CMK (cell line): ENCODE data around the gene TDRD9.

Experiments
- DNase-seq: peaks from one replicate; pipeline ENCODE4 v3.0.0-alpha.2; 2010; ENCODE audit warnings: low read depth

TDRD9 gene

GRCh38 chr14:104025534-104025933 is 97.3 kb downstream of the TDRD9 start:
- DNase-seq: no peak

GRCh38 chr14:104026024-104026423 is 97.8 kb downstream of the TDRD9 start:
- no peak for DNase-seq

DNA sequence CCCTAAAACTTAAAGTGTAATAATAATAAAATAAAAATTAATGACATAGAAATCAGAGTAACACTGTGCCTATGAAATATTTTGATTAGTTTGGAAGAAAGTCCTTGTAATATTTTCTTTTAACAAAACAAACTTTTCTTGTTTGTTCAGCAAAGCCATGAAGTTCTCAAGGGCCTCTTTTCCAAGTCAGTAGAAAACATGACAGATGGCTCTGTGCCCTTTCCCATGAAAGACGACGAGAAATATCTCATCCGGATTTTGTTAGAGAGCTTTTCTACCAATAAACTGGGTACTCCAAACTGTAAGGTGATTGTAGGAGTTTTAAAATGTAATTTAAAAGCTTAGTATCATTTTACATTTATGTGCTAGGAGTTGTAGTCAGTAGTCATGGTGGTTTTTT is 102.7 kb downstream of the TDRD9 start:
- no peak for DNase-seq

DNA sequence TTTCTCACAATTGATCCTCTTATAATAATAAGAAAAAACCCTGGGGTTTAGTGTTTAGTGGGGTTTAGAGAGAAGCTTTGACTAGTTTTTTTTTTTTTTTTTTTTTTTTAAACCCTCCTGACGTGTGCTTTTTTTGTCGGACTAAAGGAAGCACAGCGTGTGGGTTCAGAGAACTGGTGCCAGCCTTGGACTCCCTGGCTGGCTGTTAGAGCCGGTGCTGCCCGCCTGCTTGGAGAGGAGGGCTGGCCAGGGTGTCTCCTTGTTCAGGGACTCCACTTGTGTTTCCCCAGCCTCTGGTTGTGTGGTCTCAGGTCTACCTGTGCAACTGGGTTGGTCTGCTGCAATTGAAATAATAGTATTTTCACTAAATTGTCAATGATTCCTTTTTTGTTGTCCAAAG is 103.1 kb downstream of the TDRD9 start:
- no peak for DNase-seq

GRCh38 chr14:104034976-104035699 is 106.9 kb downstream of the TDRD9 start:
- DNase-seq: no peak

DNA sequence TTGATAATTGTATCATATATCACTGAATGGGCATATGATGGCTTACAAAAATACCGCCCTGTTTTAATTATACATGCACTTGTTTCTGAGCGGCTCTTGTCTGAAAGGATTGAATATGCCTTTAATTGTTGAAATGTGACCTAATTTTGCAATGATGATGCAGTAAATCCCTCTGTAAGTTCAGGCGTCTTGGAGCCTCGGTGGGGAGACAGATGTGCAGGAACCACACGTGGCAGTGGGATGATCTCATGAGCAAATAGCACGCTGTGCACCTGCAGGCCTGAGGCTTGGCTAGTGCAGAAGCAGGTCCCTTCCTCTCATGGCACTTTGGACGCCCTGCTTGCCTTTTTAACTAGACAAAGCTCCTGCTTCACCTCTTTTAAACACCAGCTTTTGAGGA is 108.0 kb downstream of the TDRD9 start:
- no peak for DNase-seq

DNA sequence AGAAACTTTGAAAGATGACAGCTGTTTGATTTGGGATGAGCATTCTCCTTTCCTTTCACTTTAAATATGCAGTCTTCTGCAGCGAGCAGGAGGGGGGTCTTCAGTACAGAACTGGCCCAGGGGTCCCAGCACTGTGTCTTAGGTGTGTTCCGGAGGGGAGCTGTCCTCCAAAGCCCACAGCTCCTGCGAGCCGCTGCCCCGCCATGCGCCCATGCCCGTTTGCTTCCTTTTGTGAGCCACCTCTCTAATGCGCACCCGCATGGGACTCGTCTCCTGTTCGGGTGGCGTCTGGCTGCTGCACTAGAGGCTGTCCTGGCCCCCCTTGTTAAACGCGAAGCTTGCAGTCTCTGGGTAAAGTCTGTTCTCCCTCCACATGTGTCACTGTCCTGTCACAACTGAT is 108.8 kb downstream of the TDRD9 start:
- no peak for DNase-seq

DNA sequence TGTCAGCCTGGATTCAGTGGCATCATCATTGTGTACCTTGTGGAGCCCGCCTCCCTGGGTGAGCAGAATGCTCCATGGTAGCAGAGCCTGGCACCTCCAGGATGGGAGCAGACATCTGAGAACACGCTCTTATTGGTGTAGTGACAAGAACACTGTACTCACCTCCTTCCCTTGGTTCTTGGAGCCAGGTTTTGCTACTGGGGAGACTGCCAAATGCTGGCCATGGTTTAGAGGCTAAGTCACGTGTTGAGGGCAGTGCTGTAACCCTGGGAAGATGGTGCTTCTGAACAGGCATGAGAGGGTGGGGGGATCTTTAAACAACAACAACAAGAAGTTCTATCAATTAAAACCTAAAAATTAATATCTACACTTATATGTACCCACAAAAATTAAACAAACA is 109.6 kb downstream of the TDRD9 start:
- no peak for DNase-seq

GRCh38 chr14:104039214-104039613 is 111.0 kb downstream of the TDRD9 start:
- DNase-seq: no peak

GRCh38 chr14:104040539-104040938 is 112.3 kb downstream of the TDRD9 start:
- no peak for DNase-seq

DNA sequence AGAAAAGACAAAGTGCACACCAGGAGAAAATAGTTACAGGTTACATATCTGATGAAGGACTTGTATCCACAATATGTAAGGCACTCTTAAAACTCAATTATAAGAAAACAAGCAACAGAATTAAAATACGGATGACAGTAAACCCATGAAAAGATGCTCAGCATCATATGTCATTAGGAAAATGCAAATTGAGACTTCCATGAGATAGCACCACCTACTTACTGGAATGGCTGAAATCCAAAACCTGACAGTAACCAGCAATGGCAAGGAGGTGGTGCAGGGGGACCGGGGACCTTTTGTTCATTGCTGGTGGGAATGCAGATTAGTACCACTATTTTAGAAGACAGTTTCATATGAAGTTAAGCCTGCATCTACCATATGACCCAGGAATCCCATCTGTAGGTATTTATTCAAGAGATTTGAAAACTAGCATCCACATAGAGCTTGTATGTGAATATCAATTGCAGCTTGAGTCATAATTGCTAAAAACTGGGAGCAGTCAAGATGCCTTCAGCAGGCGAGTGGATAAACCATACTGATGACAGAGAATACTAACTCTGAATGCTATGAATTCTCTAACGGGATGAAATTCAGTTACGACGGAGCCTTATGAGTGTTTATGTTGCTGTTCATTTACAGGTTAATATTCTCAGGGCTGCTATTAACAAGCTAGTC is 113.3 kb downstream of the TDRD9 start:
- DNase-seq: no peak

GRCh38 chr14:104044016-104044415 is 115.8 kb downstream of the TDRD9 start:
- DNase-seq: no peak

DNA sequence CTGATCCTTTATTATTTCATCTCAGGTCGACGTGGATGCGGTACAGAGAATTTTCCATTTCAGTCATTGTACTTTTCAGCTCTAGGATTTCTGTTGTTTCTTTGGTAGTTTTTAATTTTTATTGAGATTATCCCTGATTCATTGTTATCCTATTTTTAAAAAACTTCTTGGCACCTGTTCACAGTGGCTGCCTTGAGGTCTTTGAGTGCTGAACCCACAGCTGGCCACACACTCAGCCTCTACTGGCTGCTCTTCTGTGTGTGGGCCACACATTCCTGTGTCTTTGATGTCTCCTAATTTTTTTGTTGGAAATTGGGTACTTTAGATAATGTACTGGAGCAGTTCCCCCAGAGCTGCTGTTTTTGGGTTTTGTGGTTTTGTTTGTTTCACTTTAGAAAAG is 119.5 kb downstream of the TDRD9 start:
- DNase-seq: no peak

- no peak for DNase-seq
Observed at GRCh38 chr14:104048758-104049507, 120.7 kb downstream of the TDRD9 start.

DNA sequence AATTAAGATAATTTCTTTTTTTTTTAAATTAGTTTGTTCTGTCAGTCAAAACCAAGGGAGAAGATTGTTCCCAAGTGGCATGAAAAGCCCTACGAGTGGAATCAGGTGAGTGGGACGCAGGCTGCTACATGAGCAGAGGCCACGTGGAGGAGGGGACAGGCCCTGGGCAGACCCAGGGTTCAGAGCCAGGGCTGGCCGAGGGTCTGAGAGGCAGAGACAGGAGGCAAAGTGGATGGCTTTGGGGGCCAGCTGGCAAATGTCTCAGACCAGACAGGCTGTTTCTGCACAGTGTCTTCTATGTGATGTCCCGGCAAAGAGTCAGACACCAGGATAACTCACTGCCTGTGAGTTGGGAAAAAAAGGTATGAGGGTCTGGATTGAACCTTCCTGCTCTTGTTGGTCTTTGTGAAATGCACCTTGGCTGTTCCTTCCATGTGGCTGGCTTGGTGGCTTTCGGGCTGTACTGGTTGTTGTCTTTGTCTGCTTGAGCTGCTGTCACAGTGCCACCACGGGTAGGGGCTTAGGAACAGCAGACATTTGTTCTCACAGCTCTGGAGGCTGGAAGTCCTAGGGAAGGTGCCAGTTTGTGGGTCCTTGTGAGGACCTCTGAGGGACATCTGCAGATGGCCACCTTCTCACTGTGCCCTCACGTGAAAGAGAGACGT is 121.5 kb downstream of the TDRD9 start:
- no peak for DNase-seq

GRCh38 chr14:104051092-104051813 is 123.0 kb downstream of the TDRD9 start:
- no peak for DNase-seq

GRCh38 chr14:104054222-104054905 is 126.1 kb downstream of the TDRD9 start:
- DNase-seq: no peak

- no peak for DNase-seq
Observed at GRCh38 chr14:104062281-104062680, 134.0 kb downstream of the TDRD9 start.

- DNase-seq: no peak
Observed at GRCh38 chr14:104064003-104064402, 135.7 kb downstream of the TDRD9 start.

DNA sequence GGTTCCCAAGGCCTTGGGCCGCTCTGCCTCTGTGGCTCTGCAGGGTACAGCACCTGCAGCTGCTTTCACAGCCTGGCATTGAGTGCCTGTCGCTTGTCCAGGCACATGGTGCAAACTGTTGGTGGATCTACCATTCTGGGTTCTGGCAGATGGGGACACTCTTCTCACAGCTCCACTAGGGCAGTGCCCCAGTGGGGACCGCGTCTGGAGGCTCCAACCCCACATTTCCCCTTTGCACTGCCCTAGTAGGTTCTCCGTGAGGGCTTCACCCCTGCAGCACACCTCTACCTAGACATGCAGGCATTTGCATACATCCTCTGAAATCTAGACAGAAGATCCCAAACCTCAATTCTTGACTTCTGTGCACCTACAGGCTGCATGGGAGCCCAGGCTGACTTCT is 138.0 kb downstream of the TDRD9 start:
- no peak for DNase-seq

DNA sequence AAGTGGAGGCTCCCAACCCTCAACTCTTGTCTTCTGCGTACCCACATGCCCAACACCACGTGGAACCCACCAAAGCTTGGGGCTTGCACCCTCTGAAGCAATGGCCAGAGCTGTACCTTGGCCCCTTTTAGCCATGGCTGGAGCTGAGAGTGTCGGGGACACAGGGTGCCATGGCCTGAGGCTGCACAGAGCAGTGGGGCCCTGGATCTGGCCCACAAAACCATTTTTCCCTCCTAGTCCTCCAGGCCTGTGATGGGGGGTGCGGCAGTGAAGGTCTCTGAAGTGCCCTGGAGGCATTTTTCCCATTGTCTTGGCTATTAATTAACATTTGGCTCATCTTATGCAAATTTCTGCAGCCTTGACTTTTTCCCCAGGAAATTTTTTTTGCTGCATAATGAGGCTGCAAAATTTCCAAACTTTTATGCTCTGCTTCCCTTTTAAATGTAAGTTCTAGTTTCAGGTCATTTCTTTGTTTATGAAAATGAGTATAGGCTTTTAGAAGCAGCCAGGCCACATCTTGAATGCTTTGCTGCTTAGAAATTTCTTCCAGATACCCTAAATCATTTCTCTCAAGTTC is 138.6 kb downstream of the TDRD9 start:
- no peak for DNase-seq
